GM12875 (cell line): Measurements from ENCODE around the gene SEC61G.

Source experiments
- H3K4me3 ChIP-seq: one replicate; pipeline ENCODE4 v1.5.1; 2011; ENCODE audit warnings: low read depth, low read length, control low read depth
- TF ChIP-seq, protein P1 (sequence below): IDR thresholded peaks from 2 replicates; pipeline ENCODE4 v1.5.1; 2011; ENCODE audit warnings: low read depth, mild to moderate bottlenecking, control low read depth, inconsistent platforms, low read length, moderate library complexity, borderline replicate concordance; ENCODE audit not compliant: insufficient read depth

SEC61G gene

DNA sequence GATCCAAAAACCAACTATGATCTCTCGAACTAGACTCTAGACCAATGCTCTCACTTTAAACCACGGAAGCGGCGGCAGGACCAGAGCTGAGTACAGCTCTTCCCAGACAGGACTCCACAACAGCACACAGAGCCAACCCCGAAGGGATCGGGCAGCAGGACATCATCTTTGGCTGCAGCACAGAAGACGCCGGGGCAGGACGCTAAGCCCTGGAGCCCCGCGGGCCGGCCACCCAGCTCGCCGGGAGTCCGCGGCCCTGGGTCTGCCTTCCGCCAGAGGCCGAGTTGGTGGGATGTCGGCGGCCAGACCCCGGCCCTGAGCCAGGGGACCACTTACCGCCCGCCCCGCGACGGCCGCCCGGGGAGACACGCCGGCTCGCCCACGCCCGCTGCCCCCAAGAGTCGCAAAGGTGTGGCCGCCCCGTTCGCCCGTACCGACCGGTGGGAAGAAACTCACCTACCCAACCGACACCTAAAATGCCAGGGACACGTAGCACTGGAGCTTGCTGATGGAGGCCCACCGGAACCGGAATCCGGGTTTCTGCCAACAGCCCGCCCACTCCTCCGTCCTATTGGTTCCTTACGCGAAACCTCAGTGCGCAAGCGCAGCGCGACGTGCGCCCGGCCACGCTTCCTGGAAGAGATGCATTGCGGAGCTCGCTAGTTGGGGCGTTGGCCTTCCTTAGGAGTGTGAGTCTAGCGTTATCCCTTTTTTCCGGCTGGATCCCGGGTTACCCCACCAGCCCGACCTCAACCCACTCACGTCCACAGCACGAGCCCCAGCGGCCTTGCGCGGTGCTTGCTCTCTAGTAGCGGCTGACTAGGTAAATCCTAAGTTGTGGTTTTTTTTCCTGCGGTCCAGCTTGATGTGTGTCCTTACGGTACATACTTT, at the start of gene SEC61G:
TSS of gene SEC61G (minus strand) at position 510 of the 891 bp plus-strand sequence. CDS start 1,623 bp downstream, outside the sequence.
- peak within 1 kb of the TSS; percentile 82 for H3K4me3 ChIP-seq
- TF ChIP-seq, protein P1, sequence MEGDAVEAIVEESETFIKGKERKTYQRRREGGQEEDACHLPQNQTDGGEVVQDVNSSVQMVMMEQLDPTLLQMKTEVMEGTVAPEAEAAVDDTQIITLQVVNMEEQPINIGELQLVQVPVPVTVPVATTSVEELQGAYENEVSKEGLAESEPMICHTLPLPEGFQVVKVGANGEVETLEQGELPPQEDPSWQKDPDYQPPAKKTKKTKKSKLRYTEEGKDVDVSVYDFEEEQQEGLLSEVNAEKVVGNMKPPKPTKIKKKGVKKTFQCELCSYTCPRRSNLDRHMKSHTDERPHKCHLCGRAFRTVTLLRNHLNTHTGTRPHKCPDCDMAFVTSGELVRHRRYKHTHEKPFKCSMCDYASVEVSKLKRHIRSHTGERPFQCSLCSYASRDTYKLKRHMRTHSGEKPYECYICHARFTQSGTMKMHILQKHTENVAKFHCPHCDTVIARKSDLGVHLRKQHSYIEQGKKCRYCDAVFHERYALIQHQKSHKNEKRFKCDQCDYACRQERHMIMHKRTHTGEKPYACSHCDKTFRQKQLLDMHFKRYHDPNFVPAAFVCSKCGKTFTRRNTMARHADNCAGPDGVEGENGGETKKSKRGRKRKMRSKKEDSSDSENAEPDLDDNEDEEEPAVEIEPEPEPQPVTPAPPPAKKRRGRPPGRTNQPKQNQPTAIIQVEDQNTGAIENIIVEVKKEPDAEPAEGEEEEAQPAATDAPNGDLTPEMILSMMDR: no peak

DNA sequence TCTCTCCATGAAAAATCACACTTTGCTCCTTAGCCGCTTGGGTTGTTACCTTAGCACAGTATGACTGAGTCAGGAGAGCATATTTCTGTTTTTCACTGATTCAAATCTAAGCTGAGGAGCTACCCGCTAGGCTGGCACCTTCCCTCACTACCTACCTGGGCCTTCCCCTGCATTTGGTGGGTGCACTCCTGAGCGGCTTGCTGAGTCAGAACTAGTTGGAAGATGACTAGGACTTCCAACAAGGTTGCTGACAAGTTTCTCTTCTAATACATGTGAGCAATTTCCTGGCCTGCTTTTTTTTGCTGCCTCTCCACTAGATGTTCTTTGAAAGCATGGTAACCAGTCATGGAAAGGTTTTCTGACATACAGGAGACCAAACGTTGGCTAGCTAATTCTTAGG, 43.8 kb upstream of the SEC61G start:
- TF ChIP-seq, protein P1: no peak
- no peak overlapping the region for H3K4me3 ChIP-seq

DNA sequence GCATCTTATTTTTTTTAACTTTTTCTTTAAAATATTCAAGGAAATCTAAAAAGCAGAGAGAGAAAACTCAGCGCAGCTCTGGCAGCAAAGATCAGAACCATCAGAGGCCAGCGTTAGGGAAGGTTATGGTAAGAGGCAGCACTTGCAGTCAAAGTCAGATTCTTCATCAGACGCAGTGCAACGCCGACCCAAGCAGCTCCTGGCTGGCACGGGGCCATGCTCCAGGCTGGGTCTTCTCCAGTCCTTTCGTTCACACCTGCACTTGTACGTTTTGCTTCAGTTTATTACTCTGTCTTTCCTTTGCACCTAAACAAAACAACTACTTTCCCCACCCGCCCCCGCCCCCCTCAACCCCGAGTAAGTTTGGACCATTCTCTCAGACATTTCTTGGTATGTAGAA, 43.1 kb upstream of the SEC61G start:
- H3K4me3 ChIP-seq: no peak overlapping the region

DNA sequence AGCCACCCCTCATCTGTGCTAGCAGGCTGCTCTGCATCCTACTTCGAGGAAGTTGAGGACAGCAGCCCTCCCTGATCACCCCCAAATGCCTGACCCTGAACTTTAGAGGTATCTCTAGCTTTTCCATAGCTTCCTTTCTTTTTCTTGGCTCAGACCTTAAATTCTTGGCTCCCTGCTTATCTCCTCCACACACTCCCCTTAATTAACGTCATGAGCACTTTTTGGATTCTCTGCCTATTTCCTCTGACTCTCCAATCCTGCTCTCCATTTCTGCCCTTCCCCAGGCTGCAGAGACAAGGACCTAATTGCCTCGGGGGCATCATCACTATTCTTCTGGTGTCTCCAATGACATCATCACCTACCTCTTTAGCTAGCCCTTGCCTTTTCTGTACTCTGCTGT, 40.8 kb upstream of the SEC61G start:
- H3K4me3 ChIP-seq: no peak overlapping the region
- TF ChIP-seq, protein P1: no peak

More for the DNA sequence above, 43.1 kb upstream of the SEC61G start:
- TF ChIP-seq, protein P1: no peak

DNA sequence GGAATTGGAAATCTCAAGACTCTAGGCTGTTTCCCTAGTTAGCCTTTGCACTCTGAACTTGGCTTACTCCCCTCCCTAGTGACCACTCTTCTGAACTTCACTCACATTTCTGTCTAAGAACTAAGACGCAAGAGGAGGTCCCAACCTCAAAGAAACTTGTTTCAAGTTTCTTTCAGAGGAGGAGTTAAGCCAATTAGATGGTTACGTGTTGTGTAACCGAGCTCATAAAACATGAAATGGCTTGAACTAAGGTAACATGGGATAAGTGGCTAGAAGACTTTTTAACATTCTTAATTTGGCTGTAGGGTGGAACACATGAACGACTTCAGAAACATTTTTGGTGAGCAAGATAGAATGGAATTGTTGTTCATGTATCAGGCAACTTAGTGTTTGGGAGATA, 39.5 kb upstream of the SEC61G start:
- TF ChIP-seq, protein P1: no peak
- H3K4me3 ChIP-seq: no peak overlapping the region

DNA sequence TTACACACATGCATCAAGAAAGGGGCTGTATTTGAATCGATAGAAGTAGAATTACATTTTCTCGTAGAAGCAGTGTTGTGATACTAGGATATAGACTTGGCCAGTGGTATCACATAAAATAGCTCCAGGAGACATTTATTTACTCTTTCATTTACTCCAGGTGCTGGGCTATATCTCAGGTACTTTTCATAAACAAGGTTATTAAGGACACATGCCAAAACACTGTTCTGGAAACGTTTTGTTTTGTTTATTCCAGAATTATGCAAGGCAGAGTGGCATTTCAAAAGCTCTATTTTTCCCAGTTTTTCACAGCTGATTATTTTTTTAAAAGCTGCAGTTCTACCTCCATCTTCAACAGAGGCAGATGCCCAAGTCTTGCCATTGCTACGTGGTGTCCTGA, 37.8 kb upstream of the SEC61G start:
- TF ChIP-seq, protein P1: no peak
- H3K4me3 ChIP-seq: no peak overlapping the region

DNA sequence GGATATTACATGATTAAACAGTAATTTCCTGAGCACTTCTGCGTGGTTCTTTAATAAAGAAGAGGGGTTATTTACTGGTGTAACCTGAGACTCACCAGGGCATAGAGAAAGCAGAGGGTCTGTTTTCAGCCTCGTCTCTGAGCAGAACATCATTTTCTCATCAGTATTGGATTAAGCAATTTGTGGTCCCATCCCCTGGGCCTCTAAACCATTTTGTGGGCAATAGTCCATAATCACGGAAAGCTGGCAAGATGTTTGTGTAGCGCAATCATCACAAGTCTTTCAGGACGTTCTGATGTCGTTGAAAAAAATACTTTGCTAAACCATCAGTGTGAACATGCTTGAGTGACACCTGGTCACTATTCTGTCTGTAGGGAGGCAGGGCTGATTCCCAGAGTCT, 37.1 kb upstream of the SEC61G start:
- H3K4me3 ChIP-seq: no peak overlapping the region
- TF ChIP-seq, protein P1: no peak
